Neural cell (in vitro differentiated cells): Measurements from ENCODE around the gene TPSAB1. TPM values are rescaled to one million over a fixed set of nuclear protein-coding genes. Genes with fewer than 3 reads are reported as not detected.

Source experiments
- H2AFZ ChIP-seq: fragments of 200-600, 300-800 bp; sonication (generic), shearing (Covaris generic); 2 replicates; pipeline ENCODE4 v1.6.0; 2014; ENCODE audit warnings: low read depth, mild to moderate bottlenecking, antibody characterized with exemption, low read length, moderate library complexity
- H3F3A ChIP-seq: fragments of 200-600 bp; shearing (Covaris generic); 2 replicates; pipeline ENCODE4 v1.6.1; 2016; ENCODE audit warnings: mild to moderate bottlenecking, moderate library complexity, mixed read lengths, antibody characterized with exemption, low read length; ENCODE audit not compliant: insufficient read depth, poor library complexity, severe bottlenecking
- H3K27ac ChIP-seq: fragments of 200-600, 300-800 bp; sonication (generic), shearing (Covaris generic); 2 replicates; pipeline ENCODE4 v1.5.1; 2014; ENCODE audit warnings: mild to moderate bottlenecking, low read length, moderate library complexity
- H3K27me3 ChIP-seq: fragments of 300-800, 200-600 bp; sonication (generic), shearing (Covaris generic); 2 replicates; pipeline ENCODE4 v1.6.0; 2014; ENCODE audit warnings: mild to moderate bottlenecking, low read depth, low read length, moderate library complexity; ENCODE audit not compliant: insufficient read depth
- H3K36me3 ChIP-seq: fragments of 300-800, 200-600 bp; sonication (generic), shearing (Covaris generic); 2 replicates; pipeline ENCODE4 v1.5.1; 2014; ENCODE audit warnings: mild to moderate bottlenecking, antibody characterized with exemption, low read length, moderate library complexity; ENCODE audit not compliant: insufficient read depth
- H3K4me2 ChIP-seq: fragments of 300-800, 200-600 bp; sonication (generic), shearing (Covaris generic); 2 replicates; pipeline ENCODE4 v1.6.0; 2014; ENCODE audit warnings: mild to moderate bottlenecking, low read length
- H3K4me3 ChIP-seq: fragments of 300-800, 200-600 bp; sonication (generic), shearing (Covaris generic); 2 replicates; pipeline ENCODE4 v1.5.1; 2014; ENCODE audit warnings: mild to moderate bottlenecking, low read length, moderate library complexity
- H3K79me2 ChIP-seq: fragments of 200-600 bp; shearing (Covaris generic); replicated peaks from 2 replicates; pipeline ENCODE4 v1.6.0; 2014; ENCODE audit warnings: mild to moderate bottlenecking, low read length, moderate library complexity; ENCODE audit not compliant: insufficient read depth
- H3K9ac ChIP-seq: fragments of 300-800, 200-600 bp; sonication (generic), shearing (Covaris generic); 2 replicates; pipeline ENCODE4 v1.6.1; 2016; ENCODE audit warnings: mild to moderate bottlenecking, low read length, mixed read lengths
- H3K9me2 ChIP-seq: fragments of 200-600 bp; shearing (Covaris generic); 2 replicates; pipeline ENCODE4 v1.6.1; 2016; ENCODE audit warnings: mild to moderate bottlenecking, low read length, mixed read lengths; ENCODE audit not compliant: insufficient read depth
- H3K9me3 ChIP-seq: fragments of 200-600, 300-800 bp; sonication (generic), shearing (Covaris generic); 2 replicates; pipeline ENCODE4 v1.6.1; 2016; ENCODE audit warnings: mild to moderate bottlenecking, mixed run types, low read length, moderate library complexity, mixed read lengths
- H4K20me1 ChIP-seq: fragments of 200-600 bp; shearing (Covaris generic); 2 replicates; pipeline ENCODE4 v1.6.1; 2016; ENCODE audit warnings: mild to moderate bottlenecking, mixed run types; ENCODE audit not compliant: insufficient read depth
- EP300 ChIP-seq: fragments of 450-650 bp; conservative IDR thresholded peaks from 2 replicates; pipeline ENCODE4 v1.6.1; 2014; ENCODE audit warnings: antibody characterized with exemption, mild to moderate bottlenecking, moderate library complexity; ENCODE audit not compliant: poor library complexity, severe bottlenecking
- EZH2 ChIP-seq: fragments of 200-600, 300-800 bp; shearing (Covaris generic), sonication (generic); IDR thresholded peaks from 2 replicates; pipeline ENCODE4 v1.6.1; 2014; ENCODE audit warnings: antibody characterized with exemption, low read length, borderline replicate concordance, mild to moderate bottlenecking; ENCODE audit not compliant: insufficient read depth, poor library complexity, severe bottlenecking
- MXI1 ChIP-seq: fragments of 450-650 bp; conservative IDR thresholded peaks from 2 replicates; pipeline ENCODE4 v1.6.1; 2014; ENCODE audit warnings: antibody characterized with exemption, mild to moderate bottlenecking; ENCODE audit not compliant: poor library complexity, severe bottlenecking
- POLR2AphosphoS5 ChIP-seq: IDR thresholded peaks from 2 replicates; pipeline ENCODE4 v1.6.1; 2012
- RAD21 ChIP-seq: fragments of 450-650 bp; conservative IDR thresholded peaks from 2 replicates; pipeline ENCODE4 v1.6.1; 2014; ENCODE audit warnings: antibody characterized with exemption, mild to moderate bottlenecking, moderate library complexity
- SMC3 ChIP-seq: fragments of 450-650 bp; conservative IDR thresholded peaks from 2 replicates; pipeline ENCODE4 v1.6.1; 2014; ENCODE audit warnings: antibody characterized with exemption, mild to moderate bottlenecking, moderate library complexity; ENCODE audit not compliant: poor library complexity
- TAF1 ChIP-seq: IDR thresholded peaks from 2 replicates; pipeline ENCODE4 v1.6.1; 2012; ENCODE audit warnings: low read depth
- polyA plus RNA-seq: library from polyadenylated mRNA; depleted of rRNA; stranded (reverse); fragments of >200 nt; gene quantifications from 2 replicates; pipeline ENCODE4 v1.2.3, GENCODE V29; 2014
- TF ChIP-seq, protein P1 (sequence below): fragments of 450-650 bp; IDR thresholded peaks from 2 replicates; pipeline ENCODE4 v1.5.1; 2014; ENCODE audit warnings: antibody characterized with exemption, mild to moderate bottlenecking, moderate library complexity; ENCODE audit not compliant: poor library complexity, severe bottlenecking
- TF ChIP-seq, protein P2 (sequence below): IDR thresholded peaks from 2 replicates; pipeline ENCODE4 v1.6.1; 2012; ENCODE audit warnings: borderline replicate concordance

Gene TPSAB1
- polyA plus RNA-seq, 1 donor from 2014 or later, result not detected

DNA sequence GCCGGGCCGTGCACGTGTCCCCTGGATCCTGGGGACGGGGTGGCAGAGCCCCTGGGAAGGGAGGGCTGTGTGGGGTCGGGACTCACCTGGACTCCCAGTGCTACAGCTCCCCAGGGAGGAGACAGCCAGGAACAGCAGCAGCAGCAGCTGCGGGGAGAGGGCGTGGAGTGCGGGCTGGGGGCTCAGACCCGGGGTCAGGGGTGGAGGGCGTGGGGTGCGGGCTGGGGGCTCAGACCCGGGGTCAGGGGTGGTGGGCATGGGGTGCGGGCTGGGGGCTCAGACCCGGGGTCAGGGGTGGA lies 36.0 kb downstream of the TPSAB1 start:
- no peaks in the 10 kb centered on the region for H4K20me1 ChIP-seq
- no peaks in the 10 kb centered on the region for H3K9me3 ChIP-seq
- no peaks in the 10 kb centered on the region for H3K27me3 ChIP-seq
- no peak overlapping the region for H3K4me2 ChIP-seq
- H2AFZ ChIP-seq, result no peak overlapping the region
- H3K36me3 ChIP-seq, result no peaks in the 10 kb centered on the region
- H3K4me3 ChIP-seq, result no peak overlapping the region
- TF ChIP-seq SMC3, result no peak
- no peak for TF ChIP-seq MXI1
- TF ChIP-seq TAF1, result no peak
- no peak for TF ChIP-seq EZH2
- TF ChIP-seq, protein P1, sequence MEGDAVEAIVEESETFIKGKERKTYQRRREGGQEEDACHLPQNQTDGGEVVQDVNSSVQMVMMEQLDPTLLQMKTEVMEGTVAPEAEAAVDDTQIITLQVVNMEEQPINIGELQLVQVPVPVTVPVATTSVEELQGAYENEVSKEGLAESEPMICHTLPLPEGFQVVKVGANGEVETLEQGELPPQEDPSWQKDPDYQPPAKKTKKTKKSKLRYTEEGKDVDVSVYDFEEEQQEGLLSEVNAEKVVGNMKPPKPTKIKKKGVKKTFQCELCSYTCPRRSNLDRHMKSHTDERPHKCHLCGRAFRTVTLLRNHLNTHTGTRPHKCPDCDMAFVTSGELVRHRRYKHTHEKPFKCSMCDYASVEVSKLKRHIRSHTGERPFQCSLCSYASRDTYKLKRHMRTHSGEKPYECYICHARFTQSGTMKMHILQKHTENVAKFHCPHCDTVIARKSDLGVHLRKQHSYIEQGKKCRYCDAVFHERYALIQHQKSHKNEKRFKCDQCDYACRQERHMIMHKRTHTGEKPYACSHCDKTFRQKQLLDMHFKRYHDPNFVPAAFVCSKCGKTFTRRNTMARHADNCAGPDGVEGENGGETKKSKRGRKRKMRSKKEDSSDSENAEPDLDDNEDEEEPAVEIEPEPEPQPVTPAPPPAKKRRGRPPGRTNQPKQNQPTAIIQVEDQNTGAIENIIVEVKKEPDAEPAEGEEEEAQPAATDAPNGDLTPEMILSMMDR, result no peak
- TF ChIP-seq RAD21, result no peak
- TF ChIP-seq, protein P2, sequence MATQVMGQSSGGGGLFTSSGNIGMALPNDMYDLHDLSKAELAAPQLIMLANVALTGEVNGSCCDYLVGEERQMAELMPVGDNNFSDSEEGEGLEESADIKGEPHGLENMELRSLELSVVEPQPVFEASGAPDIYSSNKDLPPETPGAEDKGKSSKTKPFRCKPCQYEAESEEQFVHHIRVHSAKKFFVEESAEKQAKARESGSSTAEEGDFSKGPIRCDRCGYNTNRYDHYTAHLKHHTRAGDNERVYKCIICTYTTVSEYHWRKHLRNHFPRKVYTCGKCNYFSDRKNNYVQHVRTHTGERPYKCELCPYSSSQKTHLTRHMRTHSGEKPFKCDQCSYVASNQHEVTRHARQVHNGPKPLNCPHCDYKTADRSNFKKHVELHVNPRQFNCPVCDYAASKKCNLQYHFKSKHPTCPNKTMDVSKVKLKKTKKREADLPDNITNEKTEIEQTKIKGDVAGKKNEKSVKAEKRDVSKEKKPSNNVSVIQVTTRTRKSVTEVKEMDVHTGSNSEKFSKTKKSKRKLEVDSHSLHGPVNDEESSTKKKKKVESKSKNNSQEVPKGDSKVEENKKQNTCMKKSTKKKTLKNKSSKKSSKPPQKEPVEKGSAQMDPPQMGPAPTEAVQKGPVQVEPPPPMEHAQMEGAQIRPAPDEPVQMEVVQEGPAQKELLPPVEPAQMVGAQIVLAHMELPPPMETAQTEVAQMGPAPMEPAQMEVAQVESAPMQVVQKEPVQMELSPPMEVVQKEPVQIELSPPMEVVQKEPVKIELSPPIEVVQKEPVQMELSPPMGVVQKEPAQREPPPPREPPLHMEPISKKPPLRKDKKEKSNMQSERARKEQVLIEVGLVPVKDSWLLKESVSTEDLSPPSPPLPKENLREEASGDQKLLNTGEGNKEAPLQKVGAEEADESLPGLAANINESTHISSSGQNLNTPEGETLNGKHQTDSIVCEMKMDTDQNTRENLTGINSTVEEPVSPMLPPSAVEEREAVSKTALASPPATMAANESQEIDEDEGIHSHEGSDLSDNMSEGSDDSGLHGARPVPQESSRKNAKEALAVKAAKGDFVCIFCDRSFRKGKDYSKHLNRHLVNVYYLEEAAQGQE, result no peak
- TF ChIP-seq POLR2AphosphoS5, result no peak
- TF ChIP-seq EP300, result no peak
- H3K9ac ChIP-seq, result no peak overlapping the region
- no peak overlapping the region for H3K27ac ChIP-seq
- H3K9me2 ChIP-seq, result no peaks in the 10 kb centered on the region
- H3F3A ChIP-seq, result no peaks in the 10 kb centered on the region
- H3K79me2 ChIP-seq, result no peaks in the 10 kb centered on the region

DNA sequence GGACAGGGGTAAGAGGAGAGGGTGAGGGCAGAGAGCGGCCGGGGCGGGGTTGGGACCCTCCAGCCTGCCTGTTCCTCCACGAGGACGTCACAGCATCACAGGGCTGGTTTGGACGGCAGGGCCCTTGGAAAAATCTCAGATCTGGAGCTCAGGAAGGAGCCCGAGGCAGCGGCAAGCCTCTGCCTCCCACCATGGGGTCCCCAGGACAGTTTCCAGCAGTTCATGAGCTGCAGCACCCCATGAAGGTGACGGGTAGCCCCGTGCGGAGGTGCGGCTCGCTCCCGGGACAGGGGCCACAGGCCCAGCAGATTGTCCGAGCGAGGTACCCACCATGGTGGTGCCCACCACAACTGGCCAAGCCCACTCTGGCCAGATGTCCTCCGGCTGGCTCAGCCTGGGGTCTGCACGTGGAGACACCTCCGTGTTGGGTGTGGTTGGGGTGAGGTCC lies 36.7 kb downstream of the TPSAB1 start:
- Histone ChIP-seq H3F3A (no peaks in the 10 kb centered on the region), H4K20me1 (no peaks in the 10 kb centered on the region), H2AFZ (no peak overlapping the region), H3K9ac (no peak overlapping the region), H3K9me2 (no peaks in the 10 kb centered on the region), H3K27me3 (no peaks in the 10 kb centered on the region), H3K27ac (no peak overlapping the region), H3K9me3 (no peaks in the 10 kb centered on the region), H3K4me3 (no peak overlapping the region), H3K79me2 (no peaks in the 10 kb centered on the region), H3K36me3 (no peaks in the 10 kb centered on the region), H3K4me2 (no peak overlapping the region)
- TF ChIP-seq RAD21 (no peak), POLR2AphosphoS5 (no peak)
